ENCODE results near the gene TM7SF2. TPM values are rescaled to one million over a fixed set of nuclear protein-coding genes. Genes with fewer than 3 reads are reported as not detected.

Gene TM7SF2
- total RNA-seq, 1 experiment from 2014 or later: 63.8 TPM

GRCh38 chr11:65127473-65128181 is 16.0 kb downstream of the TM7SF2 start:
- Mint-ChIP-seq H3K27me3 (ENCODE audit: low read depth) (no peaks in the 10 kb centered on the region), H3K27ac (no peak overlapping the region), H3K9me3 (no peaks in the 10 kb centered on the region), H3K36me3 (peaks cover 34% of the 10 kb centered on the region), H3K4me3 (no peak overlapping the region), H3K4me1 (peaks cover 5% of the 10 kb centered on the region)
- ChIA-PET POLR2A (no interaction called here), CTCF (interaction anchor here (0.6 to 1.3 kb wide), 3 partner anchors 17 to 123 kb away, joined by 3 to 4 read pairs (median 4); no protein-coding TSS in a partner anchor)
- TF ChIP-seq ELF4 (CRISPR knock-in tag; IDR thresholded peaks at IDR 0.05; ENCODE audit: low read depth) (no peak), HMGXB4 (CRISPR knock-in tag; IDR thresholded peaks at IDR 0.05) (no peak), IRF2 (CRISPR knock-in tag; IDR thresholded peaks at IDR 0.05; ENCODE audit: borderline replicate concordance, low read depth) (no peak), PRRX2 (CRISPR knock-in tag; IDR thresholded peaks at IDR 0.05) (no peak), ZNF416 (CRISPR knock-in tag; IDR thresholded peaks at IDR 0.05) (no peak), JAZF1 (CRISPR knock-in tag; IDR thresholded peaks at IDR 0.05) (no peak), TEAD1 (CRISPR knock-in tag; IDR thresholded peaks at IDR 0.05) (no peak)
- DNase-seq (ENCODE audit: low spot score) (no peak), ATAC-seq (no peak)

- ChIA-PET CTCF (interaction anchor here (0.5 to 1.5 kb wide), 5 partner anchors 18 to 203 kb away, joined by 3 to 4 read pairs (median 4); no protein-coding TSS in a partner anchor), POLR2A (no interaction called here)
- H3K27ac Mint-ChIP-seq: no peak overlapping the region
- no peaks in the 10 kb centered on the region for H3K27me3 Mint-ChIP-seq (ENCODE audit: low read depth)
- peaks cover 9% of the 10 kb centered on the region for H3K4me1 Mint-ChIP-seq
- no peak for ATAC-seq
- no peak for DNase-seq (ENCODE audit: low spot score)
- no peaks in the 10 kb centered on the region for H3K9me3 Mint-ChIP-seq
- H3K36me3 Mint-ChIP-seq: peaks cover 37% of the 10 kb centered on the region
- no peak overlapping the region for H3K4me3 Mint-ChIP-seq
- TF ChIP-seq ZNF317 (CRISPR knock-in tag; IDR thresholded peaks at IDR 0.05; ENCODE audit: borderline replicate concordance, low read depth) (no peak), NFYB (CRISPR knock-in tag; conservative IDR thresholded peaks at IDR 0.05; ENCODE audit: low read depth) (no peak), CBFB (CRISPR knock-in tag; IDR thresholded peaks at IDR 0.05; ENCODE audit: low read depth) (no peak), E2F1 (CRISPR knock-in tag; IDR thresholded peaks at IDR 0.05) (no peak), ESRRA (CRISPR knock-in tag; IDR thresholded peaks at IDR 0.05; ENCODE audit: borderline replicate concordance) (no peak), HMGA2 (CRISPR knock-in tag; IDR thresholded peaks at IDR 0.05) (no peak), ARID4B (CRISPR knock-in tag; IDR thresholded peaks at IDR 0.05; ENCODE audit: borderline replicate concordance) (no peak), ATF3 (CRISPR knock-in tag; conservative IDR thresholded peaks at IDR 0.05) (no peak), GRHL2 (CRISPR knock-in tag; IDR thresholded peaks at IDR 0.05; ENCODE audit: insufficient replicate concordance, severe bottlenecking) (no peak), MAX (CRISPR knock-in tag; IDR thresholded peaks at IDR 0.05) (no peak), ZNF532 (CRISPR knock-in tag; IDR thresholded peaks at IDR 0.05; ENCODE audit: borderline replicate concordance) (no peak), SOX15 (CRISPR knock-in tag; IDR thresholded peaks at IDR 0.05) (no peak)
Measured at GRCh38 chr11:65128182-65129145, 16.8 kb downstream of the TM7SF2 start.
